HEK293T (cell line): Measurements from ENCODE around the gene PLA2G1B.

Source experiments
- CTCF ChIA-PET: fragments of 350-600 bp; formaldehyde crosslinking; extraction: SDS; loops from one replicate; lab custom pipeline; 2021; ENCODE audit warnings: antibody characterized with exemption, inconsistent platforms; lab: Yijun Ruan, JAX
- POLR2A ChIA-PET: fragments of 350-600 bp; formaldehyde crosslinking; extraction: SDS; loops from one replicate; lab custom pipeline; 2020; ENCODE audit warnings: antibody characterized with exemption, inconsistent platforms; lab: Yijun Ruan, JAX
- DNase-seq: peaks from one replicate; pipeline ENCODE4 v3.0.0; 2012; ENCODE audit warnings: mixed read lengths; ENCODE audit errors: extremely low spot score
- ARNT ChIP-seq: fragments of 450-650 bp; IDR thresholded peaks from 2 replicates; pipeline ENCODE4 v1.6.1; 2017; ENCODE audit warnings: mild to moderate bottlenecking
- BHLHE40 ChIP-seq: fragments of 450-650 bp; IDR thresholded peaks from 2 replicates; pipeline ENCODE4 v1.6.1; 2016; ENCODE audit warnings: mild to moderate bottlenecking, moderate library complexity, borderline replicate concordance
- CTBP1 ChIP-seq: fragments of 450-650 bp; IDR thresholded peaks from 2 replicates; pipeline ENCODE4 v1.6.1; 2016; ENCODE audit warnings: borderline replicate concordance
- ELF4 ChIP-seq: fragments of 450-650 bp; IDR thresholded peaks from 2 replicates; pipeline ENCODE4 v1.6.1; 2017; ENCODE audit warnings: antibody characterized with exemption
- FOXA1 ChIP-seq: fragments of 450-650 bp; IDR thresholded peaks from 2 replicates; pipeline ENCODE4 v1.6.1; 2016; ENCODE audit warnings: mild to moderate bottlenecking
- FOXK2 ChIP-seq: fragments of 450-650 bp; IDR thresholded peaks from 2 replicates; pipeline ENCODE4 v1.6.1; 2016; ENCODE audit warnings: mild to moderate bottlenecking
- FOXM1 ChIP-seq: fragments of 450-650 bp; IDR thresholded peaks from 2 replicates; pipeline ENCODE4 v1.6.1; 2017; ENCODE audit warnings: mild to moderate bottlenecking, borderline replicate concordance
- HDGF ChIP-seq: fragments of 450-650 bp; IDR thresholded peaks from 2 replicates; pipeline ENCODE4 v1.6.1; 2017; ENCODE audit warnings: antibody characterized with exemption, borderline replicate concordance
- L3MBTL2 ChIP-seq: fragments of 450-650 bp; conservative IDR thresholded peaks from 2 replicates; pipeline ENCODE4 v1.6.1; 2016; ENCODE audit warnings: mild to moderate bottlenecking
- LEF1 ChIP-seq: fragments of 450-650 bp; IDR thresholded peaks from 2 replicates; pipeline ENCODE4 v1.6.1; 2017; ENCODE audit warnings: mild to moderate bottlenecking, borderline replicate concordance
- NFRKB ChIP-seq: fragments of 450-650 bp; IDR thresholded peaks from 2 replicates; pipeline ENCODE4 v1.6.1; 2016; ENCODE audit warnings: mild to moderate bottlenecking, moderate library complexity
- SP1 ChIP-seq: fragments of 450-650 bp; IDR thresholded peaks from 2 replicates; pipeline ENCODE4 v1.6.1; 2017
- SUZ12 ChIP-seq: fragments of 450-650 bp; IDR thresholded peaks from 2 replicates; pipeline ENCODE4 v1.6.1; 2016; ENCODE audit warnings: mild to moderate bottlenecking
- TARDBP ChIP-seq: fragments of 450-650 bp; IDR thresholded peaks from 2 replicates; pipeline ENCODE4 v1.6.1; 2016
- ZNF384 ChIP-seq: fragments of 450-650 bp; IDR thresholded peaks from 2 replicates; pipeline ENCODE4 v1.6.1; 2016
- TF ChIP-seq, protein P1 (sequence below): fragments of 450-650 bp; IDR thresholded peaks from 2 replicates; pipeline ENCODE4 v1.6.1; 2016

Gene PLA2G1B

DNA sequence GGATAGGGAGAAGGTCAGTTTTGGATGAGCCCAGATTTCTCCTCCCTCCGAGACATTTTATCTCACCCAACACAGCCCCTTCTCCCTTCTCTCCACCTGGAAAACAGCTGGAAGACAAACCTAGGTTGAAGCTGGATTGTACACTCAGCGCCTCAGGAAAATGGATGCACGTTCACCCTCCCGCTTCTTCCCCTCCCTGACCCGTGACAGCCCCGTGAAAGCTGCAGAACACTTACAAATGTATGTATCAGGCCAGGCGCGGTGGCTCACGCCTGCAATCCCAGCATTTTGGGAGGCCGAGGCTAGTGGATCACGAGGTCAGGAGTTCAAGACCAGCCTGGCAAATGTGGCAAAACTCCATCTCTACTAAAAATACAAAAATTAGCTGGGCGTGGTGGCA is 40.1 kb downstream of the PLA2G1B start:
- DNase-seq, result no peak
- TF ChIP-seq FOXK2 (no peak), L3MBTL2 (no peak), FOXM1 (no peak), LEF1 (no peak), ARNT (no peak), CTBP1 (no peak), SP1 (no peak)
- TF ChIP-seq, protein P1, sequence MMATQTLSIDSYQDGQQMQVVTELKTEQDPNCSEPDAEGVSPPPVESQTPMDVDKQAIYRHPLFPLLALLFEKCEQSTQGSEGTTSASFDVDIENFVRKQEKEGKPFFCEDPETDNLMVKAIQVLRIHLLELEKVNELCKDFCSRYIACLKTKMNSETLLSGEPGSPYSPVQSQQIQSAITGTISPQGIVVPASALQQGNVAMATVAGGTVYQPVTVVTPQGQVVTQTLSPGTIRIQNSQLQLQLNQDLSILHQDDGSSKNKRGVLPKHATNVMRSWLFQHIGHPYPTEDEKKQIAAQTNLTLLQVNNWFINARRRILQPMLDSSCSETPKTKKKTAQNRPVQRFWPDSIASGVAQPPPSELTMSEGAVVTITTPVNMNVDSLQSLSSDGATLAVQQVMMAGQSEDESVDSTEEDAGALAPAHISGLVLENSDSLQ, result no peak
- CTCF ChIA-PET, result interaction anchor here (0.9 to 2.1 kb wide), 2 partner anchors 14 to 60 kb away, joined by 3 to 14 read pairs; partner anchors contain the start of gene SIRT4
- POLR2A ChIA-PET, result interaction anchor here (1.1 to 2.2 kb wide), 5 partner anchors 13 to 86 kb away, joined by 3 to 15 read pairs (median 4); partner anchors contain the start of gene SIRT4

DNA sequence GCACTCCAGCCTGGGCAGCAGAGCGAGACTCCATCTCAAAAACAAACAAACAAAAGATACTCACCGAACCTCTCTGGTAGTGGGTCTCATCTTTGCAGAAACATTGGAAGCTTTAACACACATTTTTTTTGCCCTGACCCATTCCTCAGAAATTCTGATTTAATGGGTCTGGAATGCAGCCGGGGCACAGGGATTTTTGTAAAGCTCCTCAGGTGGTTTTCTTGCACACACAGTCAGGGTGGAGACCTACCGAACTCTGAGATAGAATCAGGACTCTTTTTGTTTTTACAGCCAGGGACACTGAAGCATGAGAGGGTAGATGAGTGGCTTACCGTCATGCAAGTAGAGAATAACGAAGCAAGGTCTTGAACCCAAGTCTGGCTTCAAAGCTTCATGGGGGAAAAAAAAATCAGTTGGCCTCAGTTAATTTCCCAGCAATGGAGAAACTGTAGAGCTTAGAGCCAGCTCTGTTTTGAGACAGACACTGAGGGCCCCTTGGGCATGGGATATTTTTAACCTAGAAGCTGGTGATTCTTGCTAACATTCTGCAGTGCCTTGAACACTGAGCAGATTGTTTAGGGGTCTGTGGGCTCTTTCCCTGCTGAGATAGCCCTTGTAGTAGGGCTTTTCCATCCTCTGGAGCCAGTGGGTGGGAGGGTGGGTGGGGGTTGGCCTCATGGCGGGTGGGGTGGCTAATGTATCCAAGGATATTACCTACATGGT is 40.6 kb downstream of the PLA2G1B start:
- ChIA-PET POLR2A (interaction anchor here (1.1 to 2.2 kb wide), 5 partner anchors 12 to 86 kb away, joined by 3 to 15 read pairs (median 4); partner anchors contain the start of gene SIRT4), CTCF (interaction anchor here (0.9 to 2.1 kb wide), 2 partner anchors 15 to 59 kb away, joined by 3 to 14 read pairs; partner anchors contain the start of gene SIRT4)
- no peak for DNase-seq
- TF ChIP-seq NFRKB (no peak), FOXK2 (no peak), L3MBTL2 (no peak), ZNF384 (no peak), SP1 (no peak), CTBP1 (no peak), LEF1 (no peak), FOXM1 (no peak), ARNT (no peak), HDGF (no peak), ELF4 (no peak), FOXA1 (no peak), BHLHE40 (no peak), SUZ12 (no peak), TARDBP (no peak)
- TF ChIP-seq, protein P1, result no peak

DNA sequence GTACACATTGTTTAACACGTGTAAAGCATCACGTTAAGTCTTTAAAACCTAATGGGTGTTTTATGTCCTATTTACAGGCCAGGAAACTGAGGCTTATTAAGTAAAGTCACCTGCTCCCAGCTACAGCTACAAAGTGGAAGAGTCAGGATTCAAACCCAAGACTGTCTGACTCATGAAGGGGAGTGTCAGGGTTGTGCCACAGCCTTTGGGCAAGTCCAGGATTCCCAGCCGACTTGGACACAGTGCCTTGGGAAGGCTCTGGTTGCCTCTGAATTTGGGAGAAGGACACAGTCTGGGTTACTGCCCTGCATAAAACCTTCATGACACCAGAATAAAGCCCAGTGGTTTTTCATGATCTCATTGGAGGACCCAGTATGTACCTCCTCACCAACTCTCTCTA is 43.2 kb downstream of the PLA2G1B start:
- CTCF ChIA-PET, result no interaction called here
- POLR2A ChIA-PET, result interaction anchor here (1.9 to 3.6 kb wide), 2 partner anchors 8 to 83 kb away, joined by 9 to 28 read pairs; partner anchors contain the start of genes RNU4-1, RNU4-2 and RPLP0

DNA sequence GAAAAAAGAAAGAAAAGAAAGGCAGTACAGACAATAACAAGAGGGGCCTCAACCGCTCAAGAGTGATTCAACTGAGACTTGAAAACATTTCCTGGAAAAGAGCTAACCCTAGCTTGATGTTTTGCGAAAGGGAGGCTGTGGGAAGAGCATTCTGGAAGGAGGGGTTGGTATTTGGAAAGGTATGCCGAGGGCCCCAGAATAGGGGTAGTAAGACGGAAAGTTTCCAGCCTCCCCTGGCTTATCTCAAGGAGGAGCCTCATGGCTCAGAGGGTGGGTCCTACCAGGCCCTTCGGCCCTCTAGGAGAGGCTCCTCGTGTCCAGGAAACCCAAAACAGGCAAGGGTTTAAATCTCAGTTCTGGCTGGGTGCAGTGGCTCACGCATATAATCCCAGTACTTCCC is 44.3 kb downstream of the PLA2G1B start:
- no peak for TF ChIP-seq FOXA1
- no peak for TF ChIP-seq ARNT
- TF ChIP-seq SUZ12, result no peak
- no peak for TF ChIP-seq BHLHE40
- TF ChIP-seq CTBP1, result no peak
- TF ChIP-seq, protein P1, result no peak
- TF ChIP-seq ZNF384, result no peak
- no peak for TF ChIP-seq FOXM1
- no peak for DNase-seq
- POLR2A ChIA-PET, result interaction anchor here (1.9 to 3.6 kb wide), 2 partner anchors 9 to 82 kb away, joined by 9 to 28 read pairs; partner anchors contain the start of genes RNU4-1, RNU4-2 and RPLP0
- CTCF ChIA-PET, result interaction anchor here (0.7 to 1.0 kb wide), 2 partner anchors 53 to 55 kb away, joined by 3 read pairs; no protein-coding TSS in a partner anchor

More for the DNA sequence above, 43.2 kb downstream of the PLA2G1B start:
- TF ChIP-seq ELF4 (no peak), ZNF384 (no peak), LEF1 (no peak), SP1 (no peak), FOXM1 (no peak), HDGF (no peak), FOXA1 (no peak), ARNT (no peak), BHLHE40 (no peak), SUZ12 (no peak), NFRKB (no peak), CTBP1 (no peak), L3MBTL2 (no peak), TARDBP (no peak), FOXK2 (no peak)
- TF ChIP-seq, protein P1, result no peak
- DNase-seq, result no peak

DNA sequence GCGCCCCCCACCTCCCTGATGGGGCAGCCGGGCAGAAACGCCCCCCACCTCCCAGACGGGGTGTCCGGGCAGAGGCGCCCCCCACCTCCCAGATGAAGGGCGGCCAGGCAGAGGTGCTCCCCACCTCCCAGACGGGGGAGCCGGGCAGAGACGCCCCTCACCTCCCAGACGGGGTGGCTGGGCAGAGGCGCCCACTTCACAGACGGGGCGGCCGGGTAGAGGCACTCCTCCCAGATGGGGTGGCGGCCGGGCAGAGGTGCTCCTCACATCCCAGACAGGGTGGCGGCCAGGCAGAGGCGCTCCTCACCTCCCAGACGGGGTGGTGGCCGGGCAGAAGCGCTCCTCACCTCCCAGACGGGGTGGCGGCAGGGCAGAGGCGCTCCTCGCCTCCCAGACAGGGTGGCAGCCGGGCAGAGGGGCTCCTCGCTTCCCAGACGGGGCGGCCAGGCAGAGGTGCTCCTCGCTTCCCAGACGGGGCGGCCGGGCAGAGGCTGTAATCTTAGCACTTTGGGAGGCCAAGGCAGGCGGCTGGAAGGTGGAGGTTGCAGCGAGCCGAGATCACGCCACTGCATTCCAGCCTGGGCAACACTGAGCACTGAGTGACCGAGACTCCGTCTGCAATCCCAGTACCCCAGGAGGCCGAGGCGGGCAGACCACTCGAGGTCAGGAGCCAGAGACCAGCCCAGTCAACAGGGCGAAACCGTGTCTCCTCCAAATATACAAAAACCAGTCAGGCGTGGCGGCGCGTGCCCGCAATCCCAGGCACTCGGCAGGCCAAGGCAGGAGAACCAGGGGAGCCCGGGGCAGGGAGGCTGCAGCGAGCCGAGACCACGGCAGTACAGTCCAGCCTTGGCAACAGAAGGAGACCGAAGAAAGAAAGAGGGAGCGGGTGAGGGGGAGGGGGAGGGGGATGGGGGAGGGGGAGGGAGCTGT is 49.2 kb downstream of the PLA2G1B start:
- CTCF ChIA-PET, result no interaction called here
- POLR2A ChIA-PET, result interaction anchor here (2.2 kb wide), 1 partner anchor 14 kb away, joined by 10 read pairs; the partner anchor contains the start of genes RNU4-1 and RNU4-2
- TF ChIP-seq ZNF384, result no peak
- TF ChIP-seq LEF1, result no peak
- DNase-seq, result no peak
